ENCODE data around the gene MAGOH. TPM values are rescaled to one million over a fixed set of nuclear protein-coding genes. Genes with fewer than 3 reads are reported as not detected.
A peak's percentile ranks its signal among the peaks of the same experiment; 100 is the strongest.

Gene MAGOH
- total and polyA plus RNA-seq, 10 donors = 26.5 to 105 (median 36.2) TPM

DNA sequence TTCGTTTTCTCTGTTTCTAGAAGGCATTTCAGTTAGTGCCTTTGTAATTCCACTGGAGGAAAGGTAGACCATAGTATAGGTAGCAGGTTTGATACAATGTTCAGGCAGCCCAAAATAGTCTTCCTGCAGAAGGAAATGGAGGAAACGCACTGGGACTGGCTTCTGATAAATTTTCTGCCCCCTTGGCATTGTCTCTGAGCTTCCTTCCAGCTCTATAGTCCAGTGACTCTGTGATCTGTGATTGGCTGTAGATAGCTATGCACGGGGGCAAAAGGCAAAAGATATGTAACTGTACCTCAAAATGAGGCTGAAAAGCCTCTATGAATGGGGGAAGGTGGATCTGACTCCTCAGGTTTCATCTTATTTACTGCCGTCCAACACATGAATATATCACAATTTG, 5.8 kb upstream of the MAGOH start:
- peaks cover 0 to 12% (median 0%) of the 10 kb centered on the region in 6 donors for H3K4me1 ChIP-seq
- peaks cover 0 to 6% (median 0%) of the 10 kb centered on the region in 6 donors for H3K36me3 ChIP-seq
- H3K9me3 ChIP-seq = no peaks in the 10 kb centered on the region
- intact Hi-C loops (cut with DNase I; ENCODE audit: low total_unique reads) = no loop called here
- no peak for TF ChIP-seq POLR2A (IDR thresholded peaks at IDR 0.05)
- TF ChIP-seq, protein P1, sequence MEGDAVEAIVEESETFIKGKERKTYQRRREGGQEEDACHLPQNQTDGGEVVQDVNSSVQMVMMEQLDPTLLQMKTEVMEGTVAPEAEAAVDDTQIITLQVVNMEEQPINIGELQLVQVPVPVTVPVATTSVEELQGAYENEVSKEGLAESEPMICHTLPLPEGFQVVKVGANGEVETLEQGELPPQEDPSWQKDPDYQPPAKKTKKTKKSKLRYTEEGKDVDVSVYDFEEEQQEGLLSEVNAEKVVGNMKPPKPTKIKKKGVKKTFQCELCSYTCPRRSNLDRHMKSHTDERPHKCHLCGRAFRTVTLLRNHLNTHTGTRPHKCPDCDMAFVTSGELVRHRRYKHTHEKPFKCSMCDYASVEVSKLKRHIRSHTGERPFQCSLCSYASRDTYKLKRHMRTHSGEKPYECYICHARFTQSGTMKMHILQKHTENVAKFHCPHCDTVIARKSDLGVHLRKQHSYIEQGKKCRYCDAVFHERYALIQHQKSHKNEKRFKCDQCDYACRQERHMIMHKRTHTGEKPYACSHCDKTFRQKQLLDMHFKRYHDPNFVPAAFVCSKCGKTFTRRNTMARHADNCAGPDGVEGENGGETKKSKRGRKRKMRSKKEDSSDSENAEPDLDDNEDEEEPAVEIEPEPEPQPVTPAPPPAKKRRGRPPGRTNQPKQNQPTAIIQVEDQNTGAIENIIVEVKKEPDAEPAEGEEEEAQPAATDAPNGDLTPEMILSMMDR (IDR thresholded peaks at IDR 0.05 in 8 of 11, conservative IDR thresholded peaks at IDR 0.05 in 3 of 11) = no peak
- no peak for TF ChIP-seq POLR2AphosphoS5 (IDR thresholded peaks at IDR 0.05)
- H3K27ac ChIP-seq = peak overlapping the region in 2 of 8 donors; percentile 7 to 11
- H3K27me3 ChIP-seq (replicated peaks in 1 of 7) = no peaks in the 10 kb centered on the region
- DNase-seq = no peak
- 40 to 48% (median 45%) methylated on average over 4 of the region's 4 CpGs for WGBS, 5 donors
- no peak overlapping the region for H3K4me3 ChIP-seq

DNA sequence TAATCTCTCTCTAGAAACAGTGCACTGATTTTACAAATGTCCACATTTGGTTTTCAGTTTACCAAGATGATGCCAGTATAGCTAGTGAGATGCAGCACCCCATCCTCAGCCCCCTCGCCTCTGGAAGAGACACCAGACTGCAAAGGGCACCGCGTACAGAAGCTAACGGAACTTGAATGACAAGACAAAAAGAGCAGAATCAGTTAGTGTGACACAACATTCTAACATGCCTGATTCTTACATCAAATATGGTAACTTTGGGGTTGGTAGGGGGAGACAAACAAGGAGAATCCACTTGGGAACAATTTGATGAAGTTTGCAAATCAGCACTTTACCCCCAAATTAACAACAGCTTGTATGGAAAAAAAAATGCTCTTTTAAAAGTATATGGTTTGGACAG, 4.1 kb upstream of the MAGOH start:
- Histone ChIP-seq H3K9me3 (no peaks in the 10 kb centered on the region), H3K4me3 (no peak overlapping the region), H3K27ac (no peak overlapping the region), H3K27me3 (replicated peaks in 1 of 7) (no peaks in the 10 kb centered on the region), H3K4me1 (peaks cover 5 to 25% (median 12%) of the 10 kb centered on the region in 6 donors), H3K36me3 (peaks cover 0 to 4% (median 0%) of the 10 kb centered on the region in 6 donors)
- DNase-seq = no peak
- TF ChIP-seq POLR2A (IDR thresholded peaks at IDR 0.05) (no peak), POLR2AphosphoS5 (IDR thresholded peaks at IDR 0.05) (no peak)
- TF ChIP-seq, protein P1 (IDR thresholded peaks at IDR 0.05 in 8 of 11, conservative IDR thresholded peaks at IDR 0.05 in 3 of 11) = no peak
- 73 to 82% (median 79%) methylated on average over 4 of the region's 4 CpGs for WGBS, 5 donors
- intact Hi-C loops (cut with DNase I; ENCODE audit: low total_unique reads) = no loop called here

DNA sequence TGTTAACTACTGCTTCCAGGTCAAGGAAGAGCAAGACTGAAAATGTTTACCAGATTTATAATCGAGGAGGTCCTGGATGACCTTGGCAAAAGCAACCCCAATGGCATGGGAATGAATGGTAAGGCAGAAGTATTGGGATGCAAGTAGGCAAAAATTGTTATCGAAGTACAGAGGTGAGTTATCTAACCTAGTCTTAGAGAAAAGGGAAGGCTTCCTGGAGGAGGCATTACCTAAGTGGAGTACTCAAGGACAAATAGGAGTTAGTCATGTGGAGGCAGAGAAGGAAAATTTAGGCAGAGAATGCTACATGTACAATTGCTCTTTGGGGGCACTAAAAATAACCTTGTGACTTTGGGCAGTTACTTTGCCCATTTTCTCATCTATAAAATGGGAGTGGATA, 3.5 kb upstream of the MAGOH start:
- peaks cover 0 to 4% (median 0%) of the 10 kb centered on the region in 6 donors for H3K36me3 ChIP-seq
- H3K27me3 ChIP-seq (replicated peaks in 1 of 7) = no peaks in the 10 kb centered on the region
- H3K4me1 ChIP-seq = peaks cover 11 to 31% (median 17%) of the 10 kb centered on the region in 6 donors
- no peak for DNase-seq
- TF ChIP-seq POLR2AphosphoS5 (IDR thresholded peaks at IDR 0.05) (no peak), POLR2A (IDR thresholded peaks at IDR 0.05) (no peak)
- TF ChIP-seq, protein P1 (IDR thresholded peaks at IDR 0.05 in 8 of 11, conservative IDR thresholded peaks at IDR 0.05 in 3 of 11) = no peak
- 89 to 96% (median 94%) methylated on average over 2 of the region's 2 CpGs for WGBS, 5 donors
- no peak overlapping the region for H3K27ac ChIP-seq
- H3K4me3 ChIP-seq = no peak overlapping the region
- no peaks in the 10 kb centered on the region for H3K9me3 ChIP-seq
- intact Hi-C loops (cut with DNase I; ENCODE audit: low total_unique reads) = no loop called here

DNA sequence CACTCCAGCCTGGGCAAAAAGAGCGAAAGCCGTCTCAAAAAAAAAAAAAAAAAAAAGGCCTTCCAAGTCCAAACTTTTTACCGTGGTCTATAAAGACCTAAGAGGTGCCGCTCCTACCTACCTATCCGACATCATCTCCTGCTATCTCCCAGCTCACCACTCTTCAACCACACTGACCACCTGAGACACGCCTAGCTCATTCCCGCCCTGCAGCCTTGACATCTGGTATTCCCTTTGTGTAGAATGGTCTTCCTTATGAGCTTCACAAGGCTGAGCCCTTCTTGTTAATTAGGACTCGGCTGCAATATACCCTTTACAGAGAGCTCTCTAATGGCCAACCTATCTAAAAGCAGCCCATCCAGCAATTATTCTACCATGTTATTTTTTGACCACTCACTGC, 680 bp downstream of the MAGOH start:
- 26 to 45% (median 40%) methylated on average over 7 to 8 of the region's 8 CpGs for WGBS, 5 donors
- Histone ChIP-seq H3K4me3 (peak overlapping the region; percentile 71 to 100 (median 97)), H3K27me3 (replicated peaks in 1 of 7) (no peaks in the 10 kb centered on the region), H3K27ac (peak overlapping the region in 6 of 8 donors; percentile 74 to 91 (median 88)), H3K9me3 (no peaks in the 10 kb centered on the region), H3K4me1 (peaks cover 19 to 34% (median 32%) of the 10 kb centered on the region in 6 donors), H3K36me3 (peaks cover 5 to 38% (median 34%) of the 10 kb centered on the region in 6 donors)
- intact Hi-C loops (cut with DNase I; ENCODE audit: low total_unique reads) = no loop called here
- DNase-seq = no peak
- no peak for TF ChIP-seq POLR2A (IDR thresholded peaks at IDR 0.05)
- TF ChIP-seq POLR2AphosphoS5 (IDR thresholded peaks at IDR 0.05) = no peak

DNA sequence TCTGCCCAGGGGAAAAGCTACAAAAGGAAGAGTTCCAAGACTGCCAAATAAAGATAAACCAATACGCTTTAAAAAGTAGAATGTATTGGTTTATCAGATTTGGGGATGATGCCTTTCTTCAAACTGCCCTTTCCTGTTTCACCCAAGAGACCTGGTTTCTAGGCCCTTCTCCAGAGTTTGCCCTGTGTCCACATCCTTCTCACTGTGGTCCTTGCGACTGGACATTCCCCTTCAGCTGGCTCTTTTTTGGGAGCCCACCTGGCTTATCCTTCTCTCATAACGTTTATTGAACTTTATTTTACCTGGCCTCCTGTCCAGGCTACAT, 17.4 kb downstream of the MAGOH start:
- Histone ChIP-seq H3K27me3 (replicated peaks in 1 of 7) (no peaks in the 10 kb centered on the region), H3K27ac (peak overlapping the region; percentile 96 to 98 (median 97)), H3K36me3 (peaks cover 0 to 35% (median 13%) of the 10 kb centered on the region in 6 donors), H3K4me1 (peaks cover 6 to 42% (median 19%) of the 10 kb centered on the region in 6 donors), H3K4me3 (peak overlapping the region; percentile 62 to 79 (median 72)), H3K9me3 (no peaks in the 10 kb centered on the region)
- no peak for DNase-seq
- intact Hi-C loops (cut with DNase I; ENCODE audit: low total_unique reads) = no loop called here
- WGBS, 5 donors = 54 to 70% (median 58%) methylated on average over 3 of the region's 3 CpGs
- no peak for TF ChIP-seq POLR2A (IDR thresholded peaks at IDR 0.05)
- TF ChIP-seq POLR2AphosphoS5 (IDR thresholded peaks at IDR 0.05) = no peak
- TF ChIP-seq, protein P1 (IDR thresholded peaks at IDR 0.05 in 8 of 11, conservative IDR thresholded peaks at IDR 0.05 in 3 of 11) = no peak

Measured in spleen (tissue), 11 donors.